Smooth muscle cell (in vitro differentiated cells): ENCODE results near the gene OSBPL8. TPM values are rescaled to one million over a fixed set of nuclear protein-coding genes. Genes with fewer than 3 reads are reported as not detected.

Experiments used
- DNase-seq: peaks from one replicate; lab custom pipeline; 2025; ENCODE audit not compliant: unreplicated experiment; lab: John Stamatoyannopoulos, UW
- H2AFZ ChIP-seq: fragments of 200-600 bp; sonication (generic); 2 replicates; pipeline ENCODE4 v1.6.0; 2016; ENCODE audit warnings: antibody characterized with exemption, low read depth, mild to moderate bottlenecking
- H3F3A ChIP-seq: fragments of 200-600 bp; sonication (generic); 2 replicates; pipeline ENCODE4 v1.6.0; 2017; ENCODE audit warnings: antibody characterized with exemption, low read depth
- H3K27ac ChIP-seq: fragments of 200-600 bp; sonication (generic); 2 replicates; pipeline ENCODE4 v1.5.1; 2016; ENCODE audit warnings: low read depth, mild to moderate bottlenecking
- H3K27me3 ChIP-seq: fragments of 200-600 bp; sonication (generic); 2 replicates; pipeline ENCODE4 v1.6.1; 2016; ENCODE audit warnings: low read depth, mild to moderate bottlenecking
- H3K36me3 ChIP-seq: fragments of 200-600 bp; sonication (generic); 2 replicates; pipeline ENCODE4 v1.5.1; 2016; ENCODE audit warnings: low read depth
- H3K4me1 ChIP-seq: fragments of 200-600 bp; sonication (generic); 2 replicates; pipeline ENCODE4 v1.5.1; 2016; ENCODE audit warnings: low read depth
- H3K4me2 ChIP-seq: fragments of 200-600 bp; sonication (generic); 2 replicates; pipeline ENCODE4 v1.6.0; 2016; ENCODE audit warnings: mild to moderate bottlenecking
- H3K4me3 ChIP-seq: fragments of 200-600 bp; sonication (generic); 2 replicates; pipeline ENCODE4 v1.5.1; 2016; ENCODE audit warnings: mild to moderate bottlenecking
- H3K79me2 ChIP-seq: fragments of 200-600 bp; sonication (generic); 2 replicates; pipeline ENCODE4 v1.6.0; 2016; ENCODE audit warnings: low read depth, mild to moderate bottlenecking
- H3K9ac ChIP-seq: fragments of 200-600 bp; sonication (generic); 2 replicates; pipeline ENCODE4 v1.6.0; 2016; ENCODE audit warnings: low read depth
- H3K9me3 ChIP-seq: fragments of 200-600 bp; sonication (generic); replicated peaks from 2 replicates; pipeline ENCODE4 v1.5.1; 2016; ENCODE audit warnings: low read depth
- H4K20me1 ChIP-seq: fragments of 200-600 bp; sonication (generic); 2 replicates; pipeline ENCODE4 v1.6.0; 2016; ENCODE audit warnings: low read depth
- WGBS: methylation state at CpG from one replicate; pipeline ENCODE4 v1.1.7; 2016; ENCODE audit warnings: low lambda C conversion rate; 5-methylcytosine and 5-hydroxymethylcytosine counted together
- polyA plus RNA-seq: library from polyadenylated mRNA; unstranded; fragments of >200 nt; fragmentation: Nextera tagmentation; extraction: Ambion mirVana; gene quantifications from 2 replicates; pipeline ENCODE4 v1.2.1, GENCODE V29; 2016
- total RNA-seq: library from RNA; depleted of rRNA; stranded (reverse); fragments of >200 nt; gene quantifications from 2 replicates; pipeline ENCODE4 v1.2.3, GENCODE V29; 2014
- TF ChIP-seq, protein P1 (sequence below): fragments of 200-600 bp; sonication (generic); IDR thresholded peaks from 2 replicates; pipeline ENCODE4 v1.5.1; 2017; ENCODE audit warnings: borderline replicate concordance, mild to moderate bottlenecking, antibody characterized with exemption; ENCODE audit not compliant: insufficient read depth, poor library complexity, severe bottlenecking

OSBPL8 gene
- total and polyA plus RNA-seq, 2 experiments from 2014 or later: 32.0 to 108 TPM

GRCh38 chr12:76375939-76376338 is 183.6 kb downstream of the OSBPL8 start:
- H3K4me3 ChIP-seq: no peak overlapping the region
- H3K4me2 ChIP-seq: no peak overlapping the region
- TF ChIP-seq, protein P1, sequence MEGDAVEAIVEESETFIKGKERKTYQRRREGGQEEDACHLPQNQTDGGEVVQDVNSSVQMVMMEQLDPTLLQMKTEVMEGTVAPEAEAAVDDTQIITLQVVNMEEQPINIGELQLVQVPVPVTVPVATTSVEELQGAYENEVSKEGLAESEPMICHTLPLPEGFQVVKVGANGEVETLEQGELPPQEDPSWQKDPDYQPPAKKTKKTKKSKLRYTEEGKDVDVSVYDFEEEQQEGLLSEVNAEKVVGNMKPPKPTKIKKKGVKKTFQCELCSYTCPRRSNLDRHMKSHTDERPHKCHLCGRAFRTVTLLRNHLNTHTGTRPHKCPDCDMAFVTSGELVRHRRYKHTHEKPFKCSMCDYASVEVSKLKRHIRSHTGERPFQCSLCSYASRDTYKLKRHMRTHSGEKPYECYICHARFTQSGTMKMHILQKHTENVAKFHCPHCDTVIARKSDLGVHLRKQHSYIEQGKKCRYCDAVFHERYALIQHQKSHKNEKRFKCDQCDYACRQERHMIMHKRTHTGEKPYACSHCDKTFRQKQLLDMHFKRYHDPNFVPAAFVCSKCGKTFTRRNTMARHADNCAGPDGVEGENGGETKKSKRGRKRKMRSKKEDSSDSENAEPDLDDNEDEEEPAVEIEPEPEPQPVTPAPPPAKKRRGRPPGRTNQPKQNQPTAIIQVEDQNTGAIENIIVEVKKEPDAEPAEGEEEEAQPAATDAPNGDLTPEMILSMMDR: no peak
- peaks cover 23% of the 10 kb centered on the region for H3K36me3 ChIP-seq
- H3K79me2 ChIP-seq: no peaks in the 10 kb centered on the region
- no peak for DNase-seq
- H3F3A ChIP-seq: no peaks in the 10 kb centered on the region
- H3K9me3 ChIP-seq: no peaks in the 10 kb centered on the region
- no peaks in the 10 kb centered on the region for H3K4me1 ChIP-seq
- no peak overlapping the region for H3K9ac ChIP-seq
- H2AFZ ChIP-seq: no peak overlapping the region
- no peak overlapping the region for H3K27ac ChIP-seq
- no peaks in the 10 kb centered on the region for H3K27me3 ChIP-seq
- H4K20me1 ChIP-seq: no peaks in the 10 kb centered on the region

DNA sequence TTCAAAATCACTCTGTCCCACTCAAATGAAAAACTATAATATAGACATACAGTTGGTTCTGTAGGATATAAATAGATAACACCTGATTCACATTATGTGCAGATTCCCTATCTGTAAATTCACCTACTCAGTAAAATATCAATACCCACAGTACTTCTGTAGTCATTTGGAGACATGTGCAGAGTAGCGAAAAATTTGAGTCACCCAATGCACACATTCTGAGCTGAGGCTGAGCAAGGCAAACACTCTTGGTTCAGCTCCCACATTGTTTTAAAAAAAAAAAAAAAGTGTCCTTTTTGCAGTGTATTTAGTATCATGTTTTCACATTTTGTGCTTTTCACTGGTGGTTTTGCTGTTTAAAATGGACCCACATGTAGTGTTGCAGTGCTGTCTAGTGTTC is 184.1 kb downstream of the OSBPL8 start:
- no peaks in the 10 kb centered on the region for H3F3A ChIP-seq
- H3K4me3 ChIP-seq: no peak overlapping the region
- no peak overlapping the region for H2AFZ ChIP-seq
- no peaks in the 10 kb centered on the region for H3K9me3 ChIP-seq
- H3K79me2 ChIP-seq: no peaks in the 10 kb centered on the region
- H4K20me1 ChIP-seq: no peaks in the 10 kb centered on the region
- no peak overlapping the region for H3K27ac ChIP-seq
- 95% methylated on average over 1 of the region's 1 CpG for WGBS
- TF ChIP-seq, protein P1: no peak
- no peaks in the 10 kb centered on the region for H3K4me1 ChIP-seq
- H3K36me3 ChIP-seq: peaks cover 26% of the 10 kb centered on the region
- no peak for DNase-seq
- no peaks in the 10 kb centered on the region for H3K27me3 ChIP-seq
- no peak overlapping the region for H3K4me2 ChIP-seq
- H3K9ac ChIP-seq: no peak overlapping the region

DNA sequence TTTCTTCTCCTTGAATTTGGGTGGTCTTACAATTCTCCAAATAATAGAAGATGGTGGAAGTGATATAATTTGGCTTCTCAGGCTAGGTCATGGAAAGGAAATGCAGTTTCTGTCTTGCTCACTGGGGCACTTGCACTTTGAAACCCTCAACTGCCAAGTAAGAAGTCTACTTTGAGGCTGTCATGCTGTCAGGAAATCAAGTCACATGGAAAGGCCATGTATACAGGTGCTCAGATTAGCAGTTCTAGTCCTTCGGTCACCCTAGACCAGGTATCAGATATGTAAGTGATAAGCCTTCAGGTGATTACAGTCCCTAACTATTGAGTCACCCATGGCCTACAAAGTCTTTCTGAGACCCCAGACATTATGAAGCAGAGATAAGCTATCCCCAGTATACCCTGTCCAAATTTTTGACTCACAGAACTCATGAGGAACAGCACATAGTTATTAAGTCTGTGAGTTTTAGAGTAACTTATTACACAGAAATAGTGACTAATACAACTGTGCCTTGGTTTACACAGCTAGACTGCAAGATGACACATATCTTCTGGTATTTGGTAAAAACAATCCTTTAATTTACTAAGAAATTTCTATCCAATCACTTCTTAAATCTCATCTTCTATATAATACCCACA is 185.1 kb downstream of the OSBPL8 start:
- no peak overlapping the region for H3K27ac ChIP-seq
- WGBS: 100% methylated on average over 1 of the region's 1 CpG
- TF ChIP-seq, protein P1: no peak

GRCh38 chr12:76368230-76368629 is 191.3 kb downstream of the OSBPL8 start:
- Histone ChIP-seq H4K20me1 (no peaks in the 10 kb centered on the region), H3K9me3 (no peaks in the 10 kb centered on the region), H3K36me3 (peaks cover 61% of the 10 kb centered on the region), H3K9ac (no peak overlapping the region), H3K4me2 (no peak overlapping the region), H3K4me3 (no peak overlapping the region), H3K27ac (no peak overlapping the region), H2AFZ (no peak overlapping the region), H3K79me2 (no peaks in the 10 kb centered on the region), H3K4me1 (no peaks in the 10 kb centered on the region), H3K27me3 (no peaks in the 10 kb centered on the region), H3F3A (no peaks in the 10 kb centered on the region)
- no peak for DNase-seq
- TF ChIP-seq, protein P1: no peak
- 98% methylated on average over 1 of the region's 1 CpG for WGBS

More for the DNA sequence above, 185.1 kb downstream of the OSBPL8 start:
- Histone ChIP-seq H3K36me3 (peaks cover 31% of the 10 kb centered on the region), H3K4me1 (no peaks in the 10 kb centered on the region), H2AFZ (no peak overlapping the region), H3K27me3 (no peaks in the 10 kb centered on the region), H3K79me2 (no peaks in the 10 kb centered on the region), H3K9me3 (no peaks in the 10 kb centered on the region), H3K4me2 (no peak overlapping the region), H3K4me3 (no peak overlapping the region), H3K9ac (no peak overlapping the region), H3F3A (no peaks in the 10 kb centered on the region), H4K20me1 (no peaks in the 10 kb centered on the region)
- no peak for DNase-seq
